K562 (cell line): ENCODE results near the gene CCPG1. TPM values are rescaled to one million over a fixed set of nuclear protein-coding genes. Genes with fewer than 3 reads are reported as not detected.

Experiments
- CHD7 ChIP-seq: fragments of 200-600 bp; sonication (generic); IDR thresholded peaks from one replicate; pipeline ENCODE4 v1.6.1; 2012; ENCODE audit warnings: mild to moderate bottlenecking, low read depth, low read length, inconsistent platforms
- DPF2 ChIP-seq: fragments of 450-650 bp; IDR thresholded peaks from 2 replicates; pipeline ENCODE4 v1.6.1; 2016
- HMBOX1 ChIP-seq: sonication (generic); IDR thresholded peaks from 2 replicates; pipeline ENCODE4 v1.6.1; 2016
- MED1 ChIP-seq: sonication (generic); formaldehyde crosslinking; IDR thresholded peaks from 2 replicates; pipeline ENCODE4 v1.8.1; 2023; ENCODE audit warnings: missing genetic modification reagents, borderline replicate concordance
- RBBP5 ChIP-seq: fragments of 200-600 bp; sonication (generic); IDR thresholded peaks from 2 replicates; pipeline ENCODE4 v1.6.1; 2012; ENCODE audit warnings: borderline replicate concordance, mild to moderate bottlenecking, low read length, control low read depth, inconsistent platforms; ENCODE audit not compliant: insufficient read depth, poor library complexity, severe bottlenecking
- TARDBP ChIP-seq: fragments of 450-650 bp; IDR thresholded peaks from 2 replicates; pipeline ENCODE4 v1.6.1; 2016
- ZFX ChIP-seq: sonication (generic); formaldehyde crosslinking; IDR thresholded peaks from 2 replicates; pipeline ENCODE4 v1.8.0; 2022; ENCODE audit warnings: mild to moderate bottlenecking, missing genetic modification reagents, moderate library complexity
- polyA plus RNA-seq, 8 experiments: library from polyadenylated mRNA; depleted of rRNA in 4 of 8; stranded (reverse) in 5 of 8; unstranded in 3 of 8; fragments of >200 nt; fragmentation: Nextera tagmentation in 2 of 8; fragmentation: Illumina TruSeq in 1 of 8; extraction: Ambion mirVana in 2 of 8; extraction: Trizol in 1 of 8; gene quantifications; 2 replicates each; pipeline versions ENCODE4 v1.2.1 to v1.2.3, GENCODE V29; 2011 to 2014; ENCODE audit warnings: inconsistent platforms in 1 of 8, missing spikeins in 1 of 8
- total RNA-seq, 7 experiments: library from RNA; depleted of rRNA in 6 of 7; stranded (reverse); fragments of >200 nt in 6 of 7; fragmentation: Illumina TruSeq in 2 of 7; extraction: Trizol in 2 of 7; gene quantifications; 2 replicates each; pipeline versions ENCODE4 v1.2.1 to v1.2.3, GENCODE V29; 2011 to 2021; ENCODE audit warnings: low replicate concordance in 1 of 7
- TF ChIP-seq, protein P1 (sequence below): fragments of 450-650 bp; formaldehyde crosslinking; IDR thresholded peaks from 2 replicates; pipeline ENCODE4 v1.4.0; 2020; ENCODE audit warnings: mild to moderate bottlenecking

CCPG1 gene
- total and polyA plus RNA-seq, 9 of the 15 experiments (the other 6 are each of a cell fraction or from before 2014, with no cell fraction given): 33.0 to 54.9 (median 41.1) TPM

DNA sequence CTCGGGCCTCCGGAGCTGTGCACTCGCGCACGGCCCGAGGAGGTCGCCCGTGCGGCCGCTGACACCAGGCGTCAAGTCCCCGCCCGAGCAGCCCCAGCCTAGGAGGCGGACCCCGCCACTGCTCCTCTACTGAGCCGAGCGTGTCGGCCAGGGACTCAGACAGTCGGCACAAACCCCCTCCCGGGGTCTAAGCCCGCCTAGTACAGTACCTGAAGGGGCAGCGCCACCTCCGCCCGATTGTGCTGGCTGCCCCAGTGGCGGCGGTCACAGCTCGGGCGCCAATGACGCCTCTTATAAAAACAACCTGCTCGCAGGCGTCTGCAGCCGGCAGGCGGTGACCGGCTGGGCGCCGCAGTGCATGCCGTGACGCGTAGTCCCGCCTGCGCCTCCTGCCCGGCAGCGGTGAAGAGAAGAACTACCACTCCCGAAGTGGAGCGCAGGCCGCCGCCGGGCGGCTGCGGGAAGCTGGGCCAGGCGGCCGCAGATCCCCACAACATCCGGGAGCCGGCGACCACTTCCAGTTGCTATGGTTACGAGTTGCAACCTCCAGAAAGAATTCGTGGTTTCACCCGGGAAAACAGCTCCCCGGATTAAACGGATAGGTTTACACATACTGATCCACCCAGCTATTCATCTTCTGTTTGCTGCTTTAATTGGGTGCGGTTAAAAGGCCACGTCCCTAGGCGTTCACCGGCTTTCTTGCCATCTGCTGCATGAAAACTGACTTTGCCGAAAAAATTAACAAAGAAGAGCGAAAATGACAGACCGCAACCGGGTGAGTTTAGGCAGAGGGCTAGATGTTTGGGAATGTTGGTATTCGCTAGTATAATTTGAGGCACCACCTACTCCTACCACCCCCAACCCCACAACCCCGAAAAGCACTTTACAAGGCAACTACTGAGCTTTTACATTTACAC, at the start of gene CCPG1, which contains the start of gene PIERCE2 (continued):
- no peak for TF ChIP-seq CHD7
- TF ChIP-seq, protein P1, sequence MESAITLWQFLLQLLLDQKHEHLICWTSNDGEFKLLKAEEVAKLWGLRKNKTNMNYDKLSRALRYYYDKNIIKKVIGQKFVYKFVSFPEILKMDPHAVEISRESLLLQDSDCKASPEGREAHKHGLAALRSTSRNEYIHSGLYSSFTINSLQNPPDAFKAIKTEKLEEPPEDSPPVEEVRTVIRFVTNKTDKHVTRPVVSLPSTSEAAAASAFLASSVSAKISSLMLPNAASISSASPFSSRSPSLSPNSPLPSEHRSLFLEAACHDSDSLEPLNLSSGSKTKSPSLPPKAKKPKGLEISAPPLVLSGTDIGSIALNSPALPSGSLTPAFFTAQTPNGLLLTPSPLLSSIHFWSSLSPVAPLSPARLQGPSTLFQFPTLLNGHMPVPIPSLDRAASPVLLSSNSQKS (CRISPR knock-in tag): no peak
- peak; percentile 81 for TF ChIP-seq ZFX
- TF ChIP-seq MED1: no peak
- 0 out of 2 replicates have a peak, but pooled peaks have one; percentile 33 for TF ChIP-seq TARDBP
- TF ChIP-seq DPF2: no peak
- peak; percentile 78 for TF ChIP-seq RBBP5
- no peak for TF ChIP-seq HMBOX1
